ENCODE results near the gene COL6A2.
"Not testable (repeated sequence)": the region's sequence is repeated elsewhere in the genome, so short reads cannot be mapped to it uniquely, and the experiment has no call there.

COL6A2 gene

GRCh38 chr21:46057111-46057709, 40.7 kb upstream of the COL6A2 start:
- no peak for TF ChIP-seq CTCF (conservative IDR thresholded peaks at IDR 0.05; ENCODE audit: low read depth, low read length)
- DNase-seq (ENCODE audit: low read depth), result no peak
- H3K4me3 ChIP-seq (ENCODE audit: low read depth, low read length), result no peak overlapping the region

- no peak overlapping the region for H3K4me3 ChIP-seq (ENCODE audit: low read depth, low read length)
- no peak for DNase-seq (ENCODE audit: low read depth)
- no peak for TF ChIP-seq CTCF (conservative IDR thresholded peaks at IDR 0.05; ENCODE audit: low read depth, low read length)
Measured at GRCh38 chr21:46057710-46058241, 40.1 kb upstream of the COL6A2 start.

- no peak for TF ChIP-seq CTCF (conservative IDR thresholded peaks at IDR 0.05; ENCODE audit: low read depth, low read length)
- H3K4me3 ChIP-seq (ENCODE audit: low read depth, low read length), result no peak overlapping the region
- DNase-seq (ENCODE audit: low read depth), result no peak
Measured at GRCh38 chr21:46058431-46059145, 39.3 kb upstream of the COL6A2 start.

- no peak for TF ChIP-seq CTCF (conservative IDR thresholded peaks at IDR 0.05; ENCODE audit: low read depth, low read length)
- no peak overlapping the region for H3K4me3 ChIP-seq (ENCODE audit: low read depth, low read length)
- no peak for DNase-seq (ENCODE audit: low read depth)
Measured at GRCh38 chr21:46059195-46059594, 38.7 kb upstream of the COL6A2 start.

- H3K4me3 ChIP-seq (ENCODE audit: low read depth, low read length); DNase-seq (ENCODE audit: low read depth): not testable (repeated sequence)
Measured at GRCh38 chr21:46059711-46060455, 38.0 kb upstream of the COL6A2 start.

GRCh38 chr21:46060596-46061061, 37.3 kb upstream of the COL6A2 start:
- DNase-seq (ENCODE audit: low read depth), result peak; percentile 98
- no peak overlapping the region for H3K4me3 ChIP-seq (ENCODE audit: low read depth, low read length)
- TF ChIP-seq CTCF (conservative IDR thresholded peaks at IDR 0.05; ENCODE audit: low read depth, low read length), result no peak

GRCh38 chr21:46061063-46061462, 36.8 kb upstream of the COL6A2 start:
- TF ChIP-seq CTCF (conservative IDR thresholded peaks at IDR 0.05; ENCODE audit: low read depth, low read length), result no peak
- no peak overlapping the region for H3K4me3 ChIP-seq (ENCODE audit: low read depth, low read length)
- no peak for DNase-seq (ENCODE audit: low read depth)
